Osteoblast (primary cell): ENCODE measurements around the gene ANO7. TPM values are rescaled to one million over a fixed set of nuclear protein-coding genes. Genes with fewer than 3 reads are reported as not detected.

Source experiments
- DNase-seq: peaks from one replicate; pipeline ENCODE4 v3.0.0; 2011; ENCODE audit warnings: low spot score, mixed read lengths; ENCODE audit not compliant: insufficient read length; ENCODE audit errors: missing footprints
- H2AFZ ChIP-seq: 2 replicates; pipeline ENCODE4 v1.6.0; 2011; ENCODE audit warnings: mild to moderate bottlenecking, low read length
- H3K27ac ChIP-seq: 2 replicates; pipeline ENCODE4 v1.5.1; 2011; ENCODE audit warnings: mild to moderate bottlenecking, low read depth, low read length, moderate library complexity
- H3K27me3 ChIP-seq: 2 replicates; pipeline ENCODE4 v1.6.0; 2012; ENCODE audit warnings: mild to moderate bottlenecking, control low read depth, inconsistent platforms, low read length, moderate library complexity; ENCODE audit not compliant: insufficient read depth
- H3K36me3 ChIP-seq: 2 replicates; pipeline ENCODE4 v1.5.1; 2011; ENCODE audit warnings: mild to moderate bottlenecking, low read length, control low read depth, moderate library complexity; ENCODE audit not compliant: insufficient read depth
- H3K4me1 ChIP-seq: 2 replicates; pipeline ENCODE4 v1.5.1; 2011; ENCODE audit warnings: mild to moderate bottlenecking, low read length, control low read depth, moderate library complexity; ENCODE audit not compliant: insufficient read depth
- H3K4me2 ChIP-seq: 2 replicates; pipeline ENCODE4 v1.6.0; 2011; ENCODE audit warnings: mild to moderate bottlenecking, low read length; ENCODE audit not compliant: insufficient read depth
- H3K4me3 ChIP-seq: fragments of 200-600 bp; sonication (generic); 3 replicates; pipeline ENCODE4 v1.5.1; 2012; ENCODE audit warnings: mild to moderate bottlenecking, low read length, inconsistent platforms; ENCODE audit not compliant: insufficient read depth
- H3K79me2 ChIP-seq: 2 replicates; pipeline ENCODE4 v1.6.0; 2012; ENCODE audit warnings: mild to moderate bottlenecking, low read length, control low read depth, inconsistent platforms; ENCODE audit not compliant: insufficient read depth
- H3K9me3 ChIP-seq: 2 replicates; pipeline ENCODE4 v1.5.1; 2011; ENCODE audit warnings: low read depth, low read length, control low read depth
- H4K20me1 ChIP-seq: 2 replicates; pipeline ENCODE4 v1.6.0; 2012; ENCODE audit warnings: mild to moderate bottlenecking, low read length, control low read depth; ENCODE audit not compliant: insufficient read depth
- CTCF ChIP-seq: IDR thresholded peaks from 2 replicates; pipeline ENCODE4 v1.5.1; 2011; ENCODE audit warnings: mild to moderate bottlenecking, low read depth, low read length, moderate library complexity; ENCODE audit errors: extremely low read depth
- total RNA-seq: library from RNA; depleted of rRNA; stranded (reverse); fragments of >200 nt; gene quantifications from 2 replicates; pipeline ENCODE4 v1.2.3, GENCODE V29; 2012

Gene ANO7
- total RNA-seq, 1 donor, result 1.8 TPM

- no peak for TF ChIP-seq CTCF
- Histone ChIP-seq H3K79me2 (no peaks in the 10 kb centered on the region), H4K20me1 (no peaks in the 10 kb centered on the region), H3K4me3 (no peak overlapping the region), H3K27me3 (peaks cover 6% of the 10 kb centered on the region), H2AFZ (no peak overlapping the region), H3K36me3 (no peaks in the 10 kb centered on the region), H3K27ac (no peak overlapping the region), H3K9me3 (no peaks in the 10 kb centered on the region), H3K4me2 (no peak overlapping the region), H3K4me1 (no peaks in the 10 kb centered on the region)
- no peak for DNase-seq
Observed at GRCh38 chr2:241211276-241211675, 22.8 kb downstream of the ANO7 start.

- H2AFZ ChIP-seq, result no peak overlapping the region
- H3K27ac ChIP-seq, result no peak overlapping the region
- H3K36me3 ChIP-seq, result no peaks in the 10 kb centered on the region
- no peaks in the 10 kb centered on the region for H3K4me1 ChIP-seq
- DNase-seq, result no peak
- H3K9me3 ChIP-seq, result no peaks in the 10 kb centered on the region
- H3K79me2 ChIP-seq, result no peaks in the 10 kb centered on the region
- no peak overlapping the region for H3K4me2 ChIP-seq
- H3K4me3 ChIP-seq, result no peak overlapping the region
- TF ChIP-seq CTCF, result no peak
- H3K27me3 ChIP-seq, result peaks cover 6% of the 10 kb centered on the region
- no peaks in the 10 kb centered on the region for H4K20me1 ChIP-seq
Observed at GRCh38 chr2:241213041-241213440, 24.6 kb downstream of the ANO7 start.

GRCh38 chr2:241213567-241213966 is 25.1 kb downstream of the ANO7 start:
- DNase-seq, result no peak
- TF ChIP-seq CTCF, result no peak
- Histone ChIP-seq H4K20me1 (no peaks in the 10 kb centered on the region), H3K27ac (no peak overlapping the region), H2AFZ (no peak overlapping the region), H3K79me2 (no peaks in the 10 kb centered on the region), H3K27me3 (peaks cover 6% of the 10 kb centered on the region), H3K9me3 (no peaks in the 10 kb centered on the region), H3K4me3 (no peak overlapping the region), H3K4me1 (no peaks in the 10 kb centered on the region), H3K36me3 (no peaks in the 10 kb centered on the region), H3K4me2 (no peak overlapping the region)

GRCh38 chr2:241214209-241214608 is 25.7 kb downstream of the ANO7 start:
- Histone ChIP-seq H3K4me3 (no peak overlapping the region), H3K9me3 (no peaks in the 10 kb centered on the region), H3K79me2 (no peaks in the 10 kb centered on the region), H3K4me1 (no peaks in the 10 kb centered on the region), H4K20me1 (no peaks in the 10 kb centered on the region), H3K27me3 (peaks cover 6% of the 10 kb centered on the region), H3K27ac (no peak overlapping the region), H3K36me3 (no peaks in the 10 kb centered on the region), H3K4me2 (no peak overlapping the region), H2AFZ (no peak overlapping the region)
- no peak for TF ChIP-seq CTCF
- no peak for DNase-seq
